Spleen (tissue), 11 donors: ENCODE data around the gene KRTAP5-3. TPM values are rescaled to one million over a fixed set of nuclear protein-coding genes. Genes with fewer than 3 reads are reported as not detected.

Experiments
- DNase-seq: peaks from one replicate; pipeline ENCODE4 v3.0.0-alpha.2; 2020
- H3K27ac ChIP-seq, 8 donors: fragments of 200-600 bp; sonication (generic) in 7 of 8; 1 replicate in 4 of 8; 2 replicates in 4 of 8; pipeline versions ENCODE4 v1.5.0 to v1.8.0; 2016 to 2021; ENCODE audit warnings: inconsistent platforms in 4 of 8, mild to moderate bottlenecking in 4 of 8, moderate library complexity in 1 of 8
- H3K27me3 ChIP-seq, 7 donors: fragments of 200-600 bp; sonication (generic) in 6 of 7; replicated peaks in 1 of 7; 1 replicate in 4 of 7; 2 replicates in 3 of 7; pipeline versions ENCODE4 v1.5.0 to v1.8.0; 2016 to 2021; ENCODE audit warnings: inconsistent platforms in 3 of 7, mild to moderate bottlenecking in 1 of 7
- H3K36me3 ChIP-seq, 6 donors: fragments of 200-600 bp; sonication (generic) in 5 of 6; 1 replicate in 4 of 6; 2 replicates in 2 of 6; pipeline versions ENCODE4 v1.5.0 to v1.8.0; 2016 to 2021; ENCODE audit warnings: inconsistent platforms in 2 of 6
- H3K4me1 ChIP-seq, 6 donors: fragments of 200-600 bp; sonication (generic) in 5 of 6; 1 replicate in 3 of 6; 2 replicates in 3 of 6; pipeline versions ENCODE4 v1.5.0 to v1.8.0; 2016 to 2021; ENCODE audit warnings: inconsistent platforms in 3 of 6
- H3K4me3 ChIP-seq, 8 donors: fragments of 200-600 bp; sonication (generic) in 7 of 8; 1 replicate in 4 of 8; 2 replicates in 4 of 8; pipeline versions ENCODE4 v1.5.0 to v1.8.0; 2016 to 2021; ENCODE audit warnings: inconsistent platforms in 4 of 8, mild to moderate bottlenecking in 4 of 8, moderate library complexity in 2 of 8
- H3K9me3 ChIP-seq, 8 donors: fragments of 200-600 bp; sonication (generic) in 7 of 8; 1 replicate in 4 of 8; 2 replicates in 4 of 8; pipeline versions ENCODE4 v1.5.0 to v1.8.0; 2016 to 2021; ENCODE audit warnings: inconsistent platforms in 4 of 8
- CTCF ChIP-seq, 11 experiments: fragments of 200-600 bp in 7 of 11; fragments of 450-650 bp in 4 of 11; sonication (generic) in 4 of 11; IDR thresholded peaks in 8 of 11; conservative IDR thresholded peaks in 3 of 11; 1 replicate in 7 of 11; 2 replicates in 4 of 11; pipeline versions ENCODE4 v1.4.0 to v1.8.0; 2016 to 2021; ENCODE audit warnings: antibody characterized with exemption in 11 of 11, inconsistent platforms in 4 of 11, mild to moderate bottlenecking in 1 of 11
- POLR2A ChIP-seq, 3 donors: fragments of 450-650 bp; IDR thresholded peaks; one replicate each; pipeline ENCODE4 v1.5.1; 2017; ENCODE audit warnings: antibody characterized with exemption in 3 of 3, mild to moderate bottlenecking in 1 of 3
- POLR2AphosphoS5 ChIP-seq, 3 donors: sonication (generic); formaldehyde crosslinking; IDR thresholded peaks; one replicate each; pipeline ENCODE4 v1.5.1; 2017; ENCODE audit warnings: antibody characterized with exemption in 3 of 3
- WGBS, 5 donors: extraction: QIAGEN DNeasy Blood & Tissue Kit in 3 of 5; methylation state at CpG; one replicate each; pipeline versions ENCODE4 v1.1.5 to v1.1.7; 2013 to 2018; 5-methylcytosine and 5-hydroxymethylcytosine counted together
- intact Hi-C: fragments of 100-400 bp; cut with DNase I; formaldehyde crosslinking; loops from one replicate; pipeline ENCODE4 v1.15.0; 2023; ENCODE audit warnings: low total_unique reads
- polyA plus RNA-seq, 3 donors: library from polyadenylated mRNA; stranded (reverse); fragments of 200-250 nt; gene quantifications; one replicate each; pipeline ENCODE4 v1.2.1, GENCODE V29; 2013
- total RNA-seq, 7 donors: library from RNA; depleted of rRNA in 3 of 7; stranded (reverse); fragments of >200 nt in 3 of 7; fragmentation: NEBNext Ultra II Directional in 4 of 7; extraction: Animal tissue kit (Norgen Biotek cat#: 25700) in 4 of 7; gene quantifications; one replicate each; pipeline versions ENCODE4 v1.1.0 to v1.2.1, GENCODE V29; 2016 to 2021
- donor health status: healthy with polysubstance abuse.
- donor health status: DM: no; HTN: no; CAD: no; lungs with moderate emphysema.
- donor health status: DM: no; HTN: no; CAD: no.
- donor health status: Bipolar disorder and iron deficiency.
- donor health status: healthy.
- donor health status: DM: no; HTN: no; CAD: no.
- donor health status: DM: yes; HTN: yes; CAD: no.

KRTAP5-3 gene
- total and polyA plus RNA-seq, 10 donors: not detected

- intact Hi-C loops: no loop called here
- Histone ChIP-seq H3K4me1 (peaks cover 0 to 20% (median 0%) of the 10 kb centered on the region in 6 donors), H3K36me3 (no peaks in the 10 kb centered on the region), H3K4me3 (no peak overlapping the region), H3K27me3 (peaks cover 0 to 80% (median 17%) of the 10 kb centered on the region in 7 donors), H3K9me3 (no peaks in the 10 kb centered on the region), H3K27ac (no peak overlapping the region)
- TF ChIP-seq POLR2AphosphoS5 (IDR thresholded peaks at IDR 0.05) (no peak), POLR2A (IDR thresholded peaks at IDR 0.05) (no peak)
- DNase-seq: peak; percentile 21
- WGBS, 5 donors: 84 to 94% (median 88%) methylated on average over 19 of the region's 19 CpGs
Measured at GRCh38 chr11:1636291-1636950, 28.2 kb upstream of the KRTAP5-3 start.

GRCh38 chr11:1633864-1634263, 25.6 kb upstream of the KRTAP5-3 start:
- TF ChIP-seq CTCF (IDR thresholded peaks at IDR 0.05 in 8 of 11, conservative IDR thresholded peaks at IDR 0.05 in 3 of 11) (no peak), POLR2A (IDR thresholded peaks at IDR 0.05) (no peak), POLR2AphosphoS5 (IDR thresholded peaks at IDR 0.05) (no peak)
- intact Hi-C loops: no loop called here
- no peaks in the 10 kb centered on the region for H3K36me3 ChIP-seq
- H3K4me1 ChIP-seq: peaks cover 0 to 14% (median 6%) of the 10 kb centered on the region in 6 donors
- DNase-seq: no peak
- no peak overlapping the region for H3K27ac ChIP-seq
- 84 to 92% (median 88%) methylated on average over 10 of the region's 10 CpGs for WGBS, 5 donors
- no peaks in the 10 kb centered on the region for H3K9me3 ChIP-seq
- no peak overlapping the region for H3K4me3 ChIP-seq
- H3K27me3 ChIP-seq: peaks cover 0 to 78% (median 11%) of the 10 kb centered on the region in 7 donors

- WGBS, 5 donors: 29 to 59% (median 51%) methylated on average over 5 to 11 of the region's 11 CpGs
- peaks cover 0 to 18% (median 9%) of the 10 kb centered on the region in 6 donors for H3K4me1 ChIP-seq
- DNase-seq: no peak
- intact Hi-C loops: no loop called here
- no peaks in the 10 kb centered on the region for H3K36me3 ChIP-seq
- no peak overlapping the region for H3K27ac ChIP-seq
- TF ChIP-seq CTCF (IDR thresholded peaks at IDR 0.05 in 8 of 11, conservative IDR thresholded peaks at IDR 0.05 in 3 of 11) (no peak), POLR2A (IDR thresholded peaks at IDR 0.05) (no peak), POLR2AphosphoS5 (IDR thresholded peaks at IDR 0.05) (no peak)
- H3K9me3 ChIP-seq: no peaks in the 10 kb centered on the region
- H3K27me3 ChIP-seq: peaks cover 0 to 84% (median 15%) of the 10 kb centered on the region in 7 donors
- H3K4me3 ChIP-seq: no peak overlapping the region
Measured at GRCh38 chr11:1632053-1632714, 23.9 kb upstream of the KRTAP5-3 start.

- TF ChIP-seq POLR2AphosphoS5 (IDR thresholded peaks at IDR 0.05) (no peak), CTCF (IDR thresholded peaks at IDR 0.05 in 8 of 11, conservative IDR thresholded peaks at IDR 0.05 in 3 of 11) (no peak), POLR2A (IDR thresholded peaks at IDR 0.05) (no peak)
- no peaks in the 10 kb centered on the region for H3K36me3 ChIP-seq
- WGBS, 5 donors: 78 to 89% (median 81%) methylated on average over 9 to 13 of the region's 13 CpGs
- H3K27me3 ChIP-seq: peaks cover 0 to 74% (median 15%) of the 10 kb centered on the region in 7 donors
- intact Hi-C loops: no loop called here
- DNase-seq: no peak
- no peaks in the 10 kb centered on the region for H3K9me3 ChIP-seq
- H3K27ac ChIP-seq: no peak overlapping the region
- peaks cover 0 to 18% (median 9%) of the 10 kb centered on the region in 6 donors for H3K4me1 ChIP-seq
- no peak overlapping the region for H3K4me3 ChIP-seq
Measured at GRCh38 chr11:1631066-1631568, 22.9 kb upstream of the KRTAP5-3 start.
